PC-9 (cell line): ENCODE results near the gene SYT2. TPM values are rescaled to one million over a fixed set of nuclear protein-coding genes. Genes with fewer than 3 reads are reported as not detected.

Experiments
- BruUV-seq: library from RNA; stranded (reverse); fragments of 400-500 nt; replicated peaks from 2 replicates; lab custom pipeline; 2021; lab: Mats Ljungman, UMichigan
- CTCF ChIA-PET: fragments of 300-600 bp; sonication (Branson Sonifier 250); formaldehyde crosslinking; loops from one replicate; lab custom pipeline; 2022; ENCODE audit warnings: antibody characterized with exemption; lab: Charles Lee
- POLR2A ChIA-PET: fragments of 300-600 bp; sonication (Branson Sonifier 250); formaldehyde crosslinking; loops from one replicate; lab custom pipeline; 2022; ENCODE audit warnings: antibody characterized with exemption; ENCODE audit not compliant: unreplicated experiment; lab: Charles Lee
- DNase-seq, 2 experiments: peaks; one replicate each; pipeline versions ENCODE4 v3.0.0 to v3.0.0-alpha.2; 2015 to 2022; ENCODE audit warnings: mixed read lengths in 1 of 2
- H2AFZ ChIP-seq: fragments of 200-600 bp; sonication (generic); 2 replicates; pipeline ENCODE4 v1.8.1; 2017; ENCODE audit warnings: antibody characterized with exemption
- H3F3A ChIP-seq: fragments of 200-600 bp; sonication (generic); 2 replicates; pipeline ENCODE4 v1.8.1; 2017; ENCODE audit warnings: antibody characterized with exemption, mild to moderate bottlenecking, low read depth; ENCODE audit not compliant: insufficient read depth
- H3K27ac ChIP-seq: fragments of 200-600 bp; sonication (generic); 2 replicates; pipeline ENCODE4 v1.6.1; 2016; ENCODE audit warnings: mixed run types
- H3K27me3 ChIP-seq: fragments of 200-600 bp; sonication (generic); 2 replicates; pipeline ENCODE4 v1.6.1; 2016; ENCODE audit warnings: low read depth, mixed run types; ENCODE audit not compliant: insufficient read depth
- H3K36me3 ChIP-seq: fragments of 200-600 bp; sonication (generic); 2 replicates; pipeline ENCODE4 v1.6.1; 2016; ENCODE audit warnings: low read depth, mixed run types
- H3K4me1 ChIP-seq: fragments of 200-600 bp; sonication (generic); replicated peaks from 2 replicates; pipeline ENCODE4 v1.6.1; 2016; ENCODE audit warnings: mixed run types; ENCODE audit not compliant: insufficient read depth
- H3K4me2 ChIP-seq: fragments of 200-600 bp; sonication (generic); 2 replicates; pipeline ENCODE4 v1.6.1; 2017; ENCODE audit warnings: mixed run types
- H3K4me3 ChIP-seq: fragments of 200-600 bp; sonication (generic); 2 replicates; pipeline ENCODE4 v1.6.1; 2016; ENCODE audit warnings: mixed run types
- H3K79me2 ChIP-seq: fragments of 200-600 bp; sonication (generic); 2 replicates; pipeline ENCODE4 v1.6.1; 2017; ENCODE audit warnings: low read depth, mixed run types
- H3K9me2 ChIP-seq: fragments of 200-600 bp; sonication (generic); 2 replicates; pipeline ENCODE4 v1.8.1; 2017; ENCODE audit warnings: mild to moderate bottlenecking; ENCODE audit not compliant: insufficient read depth
- H3K9me3 ChIP-seq: fragments of 200-600 bp; sonication (generic); 2 replicates; pipeline ENCODE4 v1.8.1; 2016; ENCODE audit warnings: low read depth; ENCODE audit not compliant: insufficient read depth
- H4K20me1 ChIP-seq: fragments of 200-600 bp; sonication (generic); 2 replicates; pipeline ENCODE4 v1.8.1; 2017; ENCODE audit not compliant: insufficient read depth
- CTCF ChIP-seq: fragments of 200-600 bp; sonication (generic); conservative IDR thresholded peaks from 2 replicates; pipeline ENCODE4 v1.6.1; 2017; ENCODE audit warnings: mixed run types, antibody characterized with exemption, mild to moderate bottlenecking, moderate library complexity
- EZH2 ChIP-seq: fragments of 200-600 bp; sonication (generic); IDR thresholded peaks from 2 replicates; pipeline ENCODE4 v1.8.0; 2017; ENCODE audit warnings: antibody characterized with exemption, low read depth
- intact Hi-C: fragments of 100-400 bp; cut with micrococcal nuclease; formaldehyde crosslinking; loops from one replicate; pipeline ENCODE4 v1.10.0; 2022; ENCODE audit not compliant: unreplicated experiment
- total RNA-seq: library from RNA; stranded (reverse); gene quantifications from 2 replicates; pipeline ENCODE4 v1.2.3, GENCODE V29; 2021

Gene SYT2
- total RNA-seq, 1 experiment from 2014 or later = 0.07 TPM

GRCh38 chr1:202752774-202753173, 42.5 kb upstream of the SYT2 start:
- intact Hi-C loops = loop anchor here (10.0 kb wide), 1 partner anchor 242 kb away; no protein-coding TSS in a partner anchor
- TF ChIP-seq CTCF = no peak
- TF ChIP-seq EZH2 = no peak
- POLR2A ChIA-PET = no interaction called here
- no peak for DNase-seq
- Histone ChIP-seq H3K9me3 (no peaks in the 10 kb centered on the region), H3K4me3 (no peak overlapping the region), H2AFZ (no peak overlapping the region), H3K36me3 (peaks cover 44% of the 10 kb centered on the region), H3K4me2 (no peak overlapping the region), H3F3A (peaks cover 13% of the 10 kb centered on the region), H3K4me1 (no peaks in the 10 kb centered on the region), H3K27ac (no peak overlapping the region), H3K79me2 (no peaks in the 10 kb centered on the region), H3K27me3 (no peaks in the 10 kb centered on the region), H4K20me1 (peaks cover 7% of the 10 kb centered on the region), H3K9me2 (no peaks in the 10 kb centered on the region)
- CTCF ChIA-PET = no interaction called here
- BruUV-seq = no TSS peak

GRCh38 chr1:202750761-202751160, 40.5 kb upstream of the SYT2 start:
- ChIA-PET CTCF (no interaction called here), POLR2A (interaction anchor here (0.6 kb wide), 1 partner anchor 17 kb away, joined by 3 read pairs; no protein-coding TSS in a partner anchor)
- H3F3A ChIP-seq = peaks cover 13% of the 10 kb centered on the region
- H3K4me2 ChIP-seq = no peak overlapping the region
- peaks cover 38% of the 10 kb centered on the region for H3K36me3 ChIP-seq
- peaks cover 15% of the 10 kb centered on the region for H4K20me1 ChIP-seq
- no peak overlapping the region for H2AFZ ChIP-seq
- intact Hi-C loops = loop anchor here (1.0 to 10.0 kb wide), 2 partner anchors 102 to 244 kb away; no protein-coding TSS in a partner anchor
- H3K4me3 ChIP-seq = no peak overlapping the region
- TF ChIP-seq CTCF (0 out of 2 replicates have a peak, but pooled peaks have one; percentile 26), EZH2 (no peak)
- BruUV-seq = no TSS peak
- no peaks in the 10 kb centered on the region for H3K27me3 ChIP-seq
- no peaks in the 10 kb centered on the region for H3K4me1 ChIP-seq
- no peaks in the 10 kb centered on the region for H3K9me3 ChIP-seq
- no peaks in the 10 kb centered on the region for H3K79me2 ChIP-seq
- DNase-seq = no peak
- no peaks in the 10 kb centered on the region for H3K9me2 ChIP-seq
- no peak overlapping the region for H3K27ac ChIP-seq

- H3K4me3 ChIP-seq = no peak overlapping the region
- no peaks in the 10 kb centered on the region for H3K79me2 ChIP-seq
- H4K20me1 ChIP-seq = peaks cover 14% of the 10 kb centered on the region
- H3K9me2 ChIP-seq = no peaks in the 10 kb centered on the region
- POLR2A ChIA-PET = no interaction called here
- no peaks in the 10 kb centered on the region for H3K27me3 ChIP-seq
- intact Hi-C loops = loop anchor here (10.0 kb wide), 1 partner anchor 245 kb away; no protein-coding TSS in a partner anchor
- H2AFZ ChIP-seq = no peak overlapping the region
- H3K9me3 ChIP-seq = no peaks in the 10 kb centered on the region
- H3K36me3 ChIP-seq = peaks cover 36% of the 10 kb centered on the region
- no peak overlapping the region for H3K4me2 ChIP-seq
- BruUV-seq = no TSS peak
- TF ChIP-seq EZH2 (no peak), CTCF (no peak)
- peaks cover 13% of the 10 kb centered on the region for H3F3A ChIP-seq
- H3K4me1 ChIP-seq = no peaks in the 10 kb centered on the region
- H3K27ac ChIP-seq = no peak overlapping the region
- CTCF ChIA-PET = no interaction called here
- DNase-seq = no peak
Observed at GRCh38 chr1:202750024-202750423, 39.8 kb upstream of the SYT2 start.
